ENCODE results near the gene FGD2. TPM values are rescaled to one million over a fixed set of nuclear protein-coding genes. Genes with fewer than 3 reads are reported as not detected.

FGD2 gene
- total RNA-seq, 1 experiment from 2014 or later: 0.10 TPM

DNA sequence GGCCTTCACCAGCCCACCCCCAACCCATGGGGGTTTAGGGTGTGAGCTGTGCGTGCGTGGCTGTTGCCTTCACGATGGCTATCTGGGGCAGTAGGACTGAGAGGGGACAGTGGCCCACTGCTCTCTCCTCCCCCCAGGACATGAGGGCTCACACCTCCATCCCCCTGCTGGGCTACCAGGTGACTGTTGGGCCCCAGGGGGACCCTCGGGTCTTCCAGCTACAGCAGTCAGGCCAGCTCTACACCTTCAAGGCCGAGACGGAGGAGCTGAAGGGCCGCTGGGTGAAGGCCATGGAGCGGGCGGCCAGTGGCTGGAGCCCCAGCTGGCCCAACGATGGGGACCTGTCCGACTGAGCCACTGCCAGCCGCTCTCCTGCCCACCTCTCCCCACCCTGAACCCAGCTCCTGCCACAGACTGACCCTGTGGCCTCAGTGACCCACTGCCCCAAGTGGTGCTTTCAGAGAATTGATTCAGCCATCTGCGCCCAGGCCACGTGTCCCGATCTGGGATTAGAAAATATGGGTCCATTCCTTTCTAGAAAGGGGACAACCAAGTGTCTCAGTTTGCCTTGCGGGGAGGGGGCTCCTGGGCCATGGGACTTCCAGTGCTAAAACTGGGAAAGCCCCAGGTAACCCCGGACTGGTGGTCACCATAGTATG, 22.5 kb downstream of the FGD2 start:
- no peak overlapping the region for H2AFZ ChIP-seq (ENCODE audit: low read depth, low read length, poor library complexity, severe bottlenecking)
- H3K9me3 ChIP-seq (ENCODE audit: control insufficient read depth in 1 of 2, insufficient read depth in 1 of 2, low read depth in 1 of 2, low read length in 2 of 2): peaks cover 0 to 6% of the 10 kb centered on the region in 2 experiments; a peak in 1 of 4 replicates
- ATAC-seq (no peak), DNase-seq (ENCODE audit: low read depth, low spot score) (no peak)
- peaks cover 31 to 46% of the 10 kb centered on the region in 2 experiments for H3K4me1 ChIP-seq (ENCODE audit: control insufficient read depth in 1 of 2, insufficient read depth in 2 of 2, low read length in 2 of 2)
- H3K4me3 ChIP-seq (replicated peaks in 1 of 2; ENCODE audit: low read depth in 1 of 2, low read length in 2 of 2): no peak overlapping the region
- no peaks in the 10 kb centered on the region for H4K20me1 ChIP-seq (ENCODE audit: insufficient read depth)
- BruUV-seq (replicated peaks): no TSS peak
- no peaks in the 10 kb centered on the region for H3K36me3 ChIP-seq (ENCODE audit: control insufficient read depth in 1 of 2, insufficient read depth in 2 of 2, low read length in 2 of 2)
- no peak overlapping the region for H3K4me2 ChIP-seq (ENCODE audit: low read length)
- no peaks in the 10 kb centered on the region for H3K79me2 ChIP-seq (ENCODE audit: insufficient read depth, low read length)
- intact Hi-C loops (cut with micrococcal nuclease): no loop called here
- no peak overlapping the region for H3K9ac ChIP-seq (ENCODE audit: low read length)
- CTCF ChIA-PET: interaction anchor here (1.0 to 13.9 kb wide), 7 partner anchors 9 to 182 kb away, joined by 3 to 331 read pairs (median 13); partner anchors contain the start of gene PIM1
- H3K27me3 ChIP-seq (ENCODE audit: insufficient read depth, low read length): no peaks in the 10 kb centered on the region
- POLR2A ChIA-PET: no interaction called here
- TF ChIP-seq, protein P1, sequence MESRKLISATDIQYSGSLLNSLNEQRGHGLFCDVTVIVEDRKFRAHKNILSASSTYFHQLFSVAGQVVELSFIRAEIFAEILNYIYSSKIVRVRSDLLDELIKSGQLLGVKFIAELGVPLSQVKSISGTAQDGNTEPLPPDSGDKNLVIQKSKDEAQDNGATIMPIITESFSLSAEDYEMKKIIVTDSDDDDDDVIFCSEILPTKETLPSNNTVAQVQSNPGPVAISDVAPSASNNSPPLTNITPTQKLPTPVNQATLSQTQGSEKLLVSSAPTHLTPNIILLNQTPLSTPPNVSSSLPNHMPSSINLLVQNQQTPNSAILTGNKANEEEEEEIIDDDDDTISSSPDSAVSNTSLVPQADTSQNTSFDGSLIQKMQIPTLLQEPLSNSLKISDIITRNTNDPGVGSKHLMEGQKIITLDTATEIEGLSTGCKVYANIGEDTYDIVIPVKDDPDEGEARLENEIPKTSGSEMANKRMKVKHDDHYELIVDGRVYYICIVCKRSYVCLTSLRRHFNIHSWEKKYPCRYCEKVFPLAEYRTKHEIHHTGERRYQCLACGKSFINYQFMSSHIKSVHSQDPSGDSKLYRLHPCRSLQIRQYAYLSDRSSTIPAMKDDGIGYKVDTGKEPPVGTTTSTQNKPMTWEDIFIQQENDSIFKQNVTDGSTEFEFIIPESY (IDR thresholded peaks at IDR 0.05; ENCODE audit: extremely low read depth, insufficient replicate concordance, low read length): no peak
- TF ChIP-seq SP1 (IDR thresholded peaks at IDR 0.05; ENCODE audit: low read depth): no peak
- TF ChIP-seq, protein P2, sequence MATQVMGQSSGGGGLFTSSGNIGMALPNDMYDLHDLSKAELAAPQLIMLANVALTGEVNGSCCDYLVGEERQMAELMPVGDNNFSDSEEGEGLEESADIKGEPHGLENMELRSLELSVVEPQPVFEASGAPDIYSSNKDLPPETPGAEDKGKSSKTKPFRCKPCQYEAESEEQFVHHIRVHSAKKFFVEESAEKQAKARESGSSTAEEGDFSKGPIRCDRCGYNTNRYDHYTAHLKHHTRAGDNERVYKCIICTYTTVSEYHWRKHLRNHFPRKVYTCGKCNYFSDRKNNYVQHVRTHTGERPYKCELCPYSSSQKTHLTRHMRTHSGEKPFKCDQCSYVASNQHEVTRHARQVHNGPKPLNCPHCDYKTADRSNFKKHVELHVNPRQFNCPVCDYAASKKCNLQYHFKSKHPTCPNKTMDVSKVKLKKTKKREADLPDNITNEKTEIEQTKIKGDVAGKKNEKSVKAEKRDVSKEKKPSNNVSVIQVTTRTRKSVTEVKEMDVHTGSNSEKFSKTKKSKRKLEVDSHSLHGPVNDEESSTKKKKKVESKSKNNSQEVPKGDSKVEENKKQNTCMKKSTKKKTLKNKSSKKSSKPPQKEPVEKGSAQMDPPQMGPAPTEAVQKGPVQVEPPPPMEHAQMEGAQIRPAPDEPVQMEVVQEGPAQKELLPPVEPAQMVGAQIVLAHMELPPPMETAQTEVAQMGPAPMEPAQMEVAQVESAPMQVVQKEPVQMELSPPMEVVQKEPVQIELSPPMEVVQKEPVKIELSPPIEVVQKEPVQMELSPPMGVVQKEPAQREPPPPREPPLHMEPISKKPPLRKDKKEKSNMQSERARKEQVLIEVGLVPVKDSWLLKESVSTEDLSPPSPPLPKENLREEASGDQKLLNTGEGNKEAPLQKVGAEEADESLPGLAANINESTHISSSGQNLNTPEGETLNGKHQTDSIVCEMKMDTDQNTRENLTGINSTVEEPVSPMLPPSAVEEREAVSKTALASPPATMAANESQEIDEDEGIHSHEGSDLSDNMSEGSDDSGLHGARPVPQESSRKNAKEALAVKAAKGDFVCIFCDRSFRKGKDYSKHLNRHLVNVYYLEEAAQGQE (IDR thresholded peaks at IDR 0.05; ENCODE audit: low read depth): no peak
- TF ChIP-seq SIN3A (IDR thresholded peaks at IDR 0.05; ENCODE audit: low read depth): no peak
- no peak for TF ChIP-seq TCF7L2 (IDR thresholded peaks at IDR 0.05; ENCODE audit: borderline replicate concordance, extremely low read depth, insufficient read depth, insufficient read length)
- no peak for TF ChIP-seq YY1 (IDR thresholded peaks at IDR 0.05; ENCODE audit: extremely low read depth, insufficient replicate concordance, low read depth, low read length)
- TF ChIP-seq, protein P3, sequence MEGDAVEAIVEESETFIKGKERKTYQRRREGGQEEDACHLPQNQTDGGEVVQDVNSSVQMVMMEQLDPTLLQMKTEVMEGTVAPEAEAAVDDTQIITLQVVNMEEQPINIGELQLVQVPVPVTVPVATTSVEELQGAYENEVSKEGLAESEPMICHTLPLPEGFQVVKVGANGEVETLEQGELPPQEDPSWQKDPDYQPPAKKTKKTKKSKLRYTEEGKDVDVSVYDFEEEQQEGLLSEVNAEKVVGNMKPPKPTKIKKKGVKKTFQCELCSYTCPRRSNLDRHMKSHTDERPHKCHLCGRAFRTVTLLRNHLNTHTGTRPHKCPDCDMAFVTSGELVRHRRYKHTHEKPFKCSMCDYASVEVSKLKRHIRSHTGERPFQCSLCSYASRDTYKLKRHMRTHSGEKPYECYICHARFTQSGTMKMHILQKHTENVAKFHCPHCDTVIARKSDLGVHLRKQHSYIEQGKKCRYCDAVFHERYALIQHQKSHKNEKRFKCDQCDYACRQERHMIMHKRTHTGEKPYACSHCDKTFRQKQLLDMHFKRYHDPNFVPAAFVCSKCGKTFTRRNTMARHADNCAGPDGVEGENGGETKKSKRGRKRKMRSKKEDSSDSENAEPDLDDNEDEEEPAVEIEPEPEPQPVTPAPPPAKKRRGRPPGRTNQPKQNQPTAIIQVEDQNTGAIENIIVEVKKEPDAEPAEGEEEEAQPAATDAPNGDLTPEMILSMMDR (IDR thresholded peaks at IDR 0.05 in 2 of 3, conservative IDR thresholded peaks at IDR 0.05 in 1 of 3; ENCODE audit: borderline replicate concordance in 1 of 3, insufficient read depth in 1 of 3, low read depth in 2 of 3, low read length in 2 of 3): no peak
- H3K9me2 ChIP-seq (ENCODE audit: insufficient read depth): no peaks in the 10 kb centered on the region
- H3K27ac ChIP-seq (ENCODE audit: low read depth, low read length): no peak overlapping the region
- RAD21 ChIA-PET (ENCODE audit: low non-redundant PET in 1 of 2, low total read pairs in 2 of 2, uncharacterized antibody in 2 of 2, unreplicated experiment in 2 of 2): interaction anchor here in 1 of 2 experiments (0.6 kb wide), 2 partner anchors 79 to 150 kb away, joined by 5 read pairs; no protein-coding TSS in a partner anchor
